ENCODE results near the gene SUFU. TPM values are rescaled to one million over a fixed set of nuclear protein-coding genes. Genes with fewer than 3 reads are reported as not detected.
A peak's percentile ranks its signal among the peaks of the same experiment; 100 is the strongest.

SUFU gene
- total RNA-seq, 4 donors from 2014 or later: 5.3 to 10.0 (median 8.6) TPM

DNA sequence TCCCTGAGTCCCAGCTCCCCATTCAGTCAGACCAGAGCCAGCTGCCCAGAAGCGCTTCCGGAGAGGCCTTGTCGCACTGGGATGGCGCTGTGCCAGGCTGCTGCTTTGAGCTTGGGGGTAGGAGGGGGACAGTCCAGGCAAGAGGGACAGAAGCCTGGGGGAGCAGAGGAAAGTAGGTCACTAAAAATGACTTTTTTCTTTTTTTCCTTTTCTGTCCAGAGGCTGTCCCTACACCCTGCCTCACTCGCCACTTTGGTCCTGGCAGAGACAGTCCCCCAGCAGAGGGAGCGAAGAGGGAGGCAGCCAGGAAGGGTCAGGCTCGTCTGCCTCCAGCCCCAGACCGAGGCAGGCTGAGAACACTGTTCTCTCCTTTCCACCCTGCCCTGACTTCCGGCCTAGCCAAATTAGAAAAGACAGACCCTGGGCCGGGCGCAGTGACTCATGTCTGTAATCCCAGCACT lies 124.7 kb downstream of the SUFU start:
- WGBS, 2 donors (ENCODE audit: low coverage in 1 of 2): 16 to 18% methylated on average over 5 to 8 of the region's 11 CpGs

DNA sequence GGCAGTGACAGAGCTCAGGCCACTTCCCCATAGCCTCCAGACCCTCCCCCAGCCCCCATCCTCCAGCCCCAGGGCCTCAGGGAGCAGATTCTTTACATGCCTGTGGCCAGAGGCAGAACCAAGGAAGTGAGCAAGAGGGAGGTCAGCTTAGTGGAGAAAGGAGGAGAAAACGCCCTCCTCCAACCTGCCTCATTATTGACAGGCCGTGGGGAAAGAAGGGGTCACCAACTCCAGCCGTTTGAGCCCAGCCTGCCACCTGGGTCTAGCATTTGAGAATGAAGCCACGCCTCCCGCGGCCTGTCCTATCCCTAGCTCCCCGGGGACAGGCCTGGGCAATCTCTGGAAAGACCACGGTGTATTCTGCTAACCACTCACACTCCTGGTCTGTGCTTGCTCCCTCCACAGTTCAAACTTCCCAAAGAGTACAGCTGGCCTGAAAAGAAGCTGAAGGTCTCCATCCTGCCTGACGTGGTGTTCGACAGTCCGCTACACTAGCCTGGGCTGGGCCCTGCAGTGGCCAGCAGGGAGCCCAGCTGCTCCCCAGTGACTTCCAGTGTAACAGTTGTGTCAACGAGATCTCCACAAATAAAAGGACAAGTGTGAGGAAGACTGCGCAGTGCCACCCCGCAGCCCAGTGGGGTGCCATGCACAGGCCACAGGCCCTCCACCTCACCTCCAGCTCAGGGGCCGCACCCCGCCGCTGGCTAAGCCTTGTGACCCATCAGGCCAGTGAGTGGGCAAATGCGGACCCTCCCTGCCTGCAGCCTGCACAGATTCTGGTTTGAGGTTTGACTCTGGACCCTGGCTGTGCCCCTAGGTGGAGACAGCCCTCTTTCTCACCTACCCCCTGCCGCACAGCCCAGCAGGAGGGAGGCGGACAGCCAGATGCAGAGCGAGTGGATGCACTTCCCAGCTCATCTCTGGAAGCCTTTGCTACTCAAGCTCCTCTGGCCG lies 126.2 kb downstream of the SUFU start:
- TF ChIP-seq POLR2A (IDR thresholded peaks at IDR 0.05): no peak
- no peak for TF ChIP-seq POLR2AphosphoS5 (IDR thresholded peaks at IDR 0.05)
- TF ChIP-seq EP300 (IDR thresholded peaks at IDR 0.05): no peak
- TF ChIP-seq, protein P1, sequence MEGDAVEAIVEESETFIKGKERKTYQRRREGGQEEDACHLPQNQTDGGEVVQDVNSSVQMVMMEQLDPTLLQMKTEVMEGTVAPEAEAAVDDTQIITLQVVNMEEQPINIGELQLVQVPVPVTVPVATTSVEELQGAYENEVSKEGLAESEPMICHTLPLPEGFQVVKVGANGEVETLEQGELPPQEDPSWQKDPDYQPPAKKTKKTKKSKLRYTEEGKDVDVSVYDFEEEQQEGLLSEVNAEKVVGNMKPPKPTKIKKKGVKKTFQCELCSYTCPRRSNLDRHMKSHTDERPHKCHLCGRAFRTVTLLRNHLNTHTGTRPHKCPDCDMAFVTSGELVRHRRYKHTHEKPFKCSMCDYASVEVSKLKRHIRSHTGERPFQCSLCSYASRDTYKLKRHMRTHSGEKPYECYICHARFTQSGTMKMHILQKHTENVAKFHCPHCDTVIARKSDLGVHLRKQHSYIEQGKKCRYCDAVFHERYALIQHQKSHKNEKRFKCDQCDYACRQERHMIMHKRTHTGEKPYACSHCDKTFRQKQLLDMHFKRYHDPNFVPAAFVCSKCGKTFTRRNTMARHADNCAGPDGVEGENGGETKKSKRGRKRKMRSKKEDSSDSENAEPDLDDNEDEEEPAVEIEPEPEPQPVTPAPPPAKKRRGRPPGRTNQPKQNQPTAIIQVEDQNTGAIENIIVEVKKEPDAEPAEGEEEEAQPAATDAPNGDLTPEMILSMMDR (IDR thresholded peaks at IDR 0.05): no peak
- H3K36me3 ChIP-seq: peaks cover 0 to 28% of the 10 kb centered on the region in 2 donors
- no peaks in the 10 kb centered on the region for H3K27me3 ChIP-seq
- peak overlapping the region in 3 of 4 donors; percentile 86 to 88 (median 87) for H3K27ac ChIP-seq
- no peak overlapping the region for H3K4me3 ChIP-seq
- ATAC-seq: no peak
- H3K4me1 ChIP-seq: peaks cover 0 to 94% (median 60%) of the 10 kb centered on the region in 3 donors
- H3K9me3 ChIP-seq: no peaks in the 10 kb centered on the region
- WGBS, 2 donors (ENCODE audit: low coverage in 1 of 2): 46 to 53% methylated on average over 5 to 9 of the region's 22 CpGs

More for the DNA sequence above, 124.7 kb downstream of the SUFU start:
- Histone ChIP-seq H3K36me3 (peaks cover 0 to 28% of the 10 kb centered on the region in 2 donors), H3K4me1 (peaks cover 0 to 90% (median 54%) of the 10 kb centered on the region in 3 donors), H3K9me3 (no peaks in the 10 kb centered on the region), H3K27ac (peak overlapping the region; percentile 48 to 88 (median 86)), H3K4me3 (no peak overlapping the region), H3K27me3 (no peaks in the 10 kb centered on the region)
- ATAC-seq: peak; percentile 14
- TF ChIP-seq POLR2A (IDR thresholded peaks at IDR 0.05) (no peak), POLR2AphosphoS5 (IDR thresholded peaks at IDR 0.05) (no peak), EP300 (IDR thresholded peaks at IDR 0.05) (no peak)
- TF ChIP-seq, protein P1 (IDR thresholded peaks at IDR 0.05): peak in 1 of 4 experiments; percentile 20

DNA sequence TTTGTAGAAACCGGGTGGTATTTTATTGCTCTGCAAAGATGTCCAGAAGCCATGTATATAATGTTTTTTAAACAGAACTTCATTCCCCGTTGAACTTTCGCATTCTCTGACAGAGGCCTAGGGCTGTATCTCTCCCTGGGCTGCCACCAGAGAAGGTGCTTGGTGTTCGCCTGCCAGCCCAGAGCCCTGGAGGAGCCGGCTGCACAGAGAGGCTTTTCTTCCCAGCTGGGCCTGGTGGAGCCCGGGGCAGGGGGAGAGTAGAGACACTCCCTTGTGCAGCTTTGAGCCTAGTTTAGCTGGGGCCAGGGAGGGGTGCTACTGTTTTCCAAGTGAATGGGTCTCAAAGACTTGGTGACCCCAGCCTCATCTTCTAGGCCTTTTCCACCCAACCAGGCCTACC lies 126.9 kb downstream of the SUFU start:
- no peak for ATAC-seq

DNA sequence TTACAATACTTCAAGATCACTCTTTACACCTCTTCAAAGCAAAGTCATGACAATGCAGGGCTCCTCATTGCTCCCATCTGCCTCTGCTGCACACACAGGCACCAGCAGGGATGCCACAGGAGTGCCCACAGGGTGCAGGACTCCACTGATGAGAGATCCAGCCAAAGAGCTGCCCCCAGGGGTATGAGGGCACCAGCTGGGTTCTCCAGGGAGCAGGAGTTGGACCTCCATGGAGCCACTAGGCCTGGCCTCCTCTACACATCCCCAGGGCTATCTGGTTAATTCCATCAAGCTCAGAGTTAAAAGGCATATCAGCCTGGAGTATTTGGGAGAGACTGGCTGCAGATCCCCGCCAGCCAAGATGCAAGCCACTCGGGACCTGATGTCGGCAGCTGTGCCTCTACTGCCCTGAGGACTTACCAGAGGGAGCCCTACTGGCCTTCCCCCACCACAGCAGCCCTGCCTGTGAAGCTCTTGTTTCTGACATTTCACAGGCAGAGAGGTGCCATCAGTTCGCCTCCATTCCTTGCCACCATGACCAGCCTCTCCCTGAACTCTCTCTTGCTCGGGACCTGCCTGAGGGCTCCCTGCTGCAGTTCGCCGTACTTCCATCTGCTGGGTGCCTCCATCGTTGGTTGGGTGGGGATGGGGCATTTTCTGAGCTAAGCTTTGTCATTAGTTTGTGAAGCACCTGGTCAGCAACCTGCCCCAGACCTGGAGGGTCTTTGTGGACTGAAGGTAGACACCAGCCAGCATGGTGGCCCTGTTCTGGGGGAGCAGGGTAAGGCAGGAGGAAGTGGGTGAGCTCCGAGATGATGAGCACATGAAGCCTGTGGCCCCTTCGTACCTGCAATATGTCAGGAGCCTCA lies 128.0 kb downstream of the SUFU start:
- Histone ChIP-seq H3K4me3 (no peak overlapping the region), H3K27me3 (no peaks in the 10 kb centered on the region), H3K36me3 (peaks cover 0 to 28% of the 10 kb centered on the region in 2 donors), H3K27ac (peak overlapping the region in 2 of 4 donors; percentile 51 to 57), H3K4me1 (peaks cover 0 to 79% (median 48%) of the 10 kb centered on the region in 3 donors), H3K9me3 (no peaks in the 10 kb centered on the region)
- no peak for ATAC-seq
- no CpG with 5 or more reads among the region's 10 CpGs for WGBS, 2 donors (ENCODE audit: low coverage in 1 of 2)
- TF ChIP-seq, protein P1 (IDR thresholded peaks at IDR 0.05): no peak
- TF ChIP-seq POLR2A (IDR thresholded peaks at IDR 0.05) (no peak), POLR2AphosphoS5 (IDR thresholded peaks at IDR 0.05) (no peak), EP300 (IDR thresholded peaks at IDR 0.05) (no peak)

More for the DNA sequence above, 126.9 kb downstream of the SUFU start:
- Histone ChIP-seq H3K4me1 (peaks cover 0 to 90% (median 58%) of the 10 kb centered on the region in 3 donors), H3K27me3 (no peaks in the 10 kb centered on the region), H3K4me3 (no peak overlapping the region), H3K27ac (peak overlapping the region in 2 of 4 donors; percentile 35 to 87), H3K9me3 (no peaks in the 10 kb centered on the region), H3K36me3 (peaks cover 0 to 28% of the 10 kb centered on the region in 2 donors)
- no peak for TF ChIP-seq POLR2AphosphoS5 (IDR thresholded peaks at IDR 0.05)
- no peak for TF ChIP-seq EP300 (IDR thresholded peaks at IDR 0.05)
- TF ChIP-seq, protein P1 (IDR thresholded peaks at IDR 0.05): no peak
- no peak for TF ChIP-seq POLR2A (IDR thresholded peaks at IDR 0.05)
- 20 to 27% methylated on average over 1 to 3 of the region's 6 CpGs for WGBS, 2 donors (ENCODE audit: low coverage in 1 of 2)

Data from gastroesophageal sphincter (tissue), 4 donors.